Measurements from ENCODE around the gene PCDHGA6. TPM values are rescaled to one million over a fixed set of nuclear protein-coding genes. Genes with fewer than 3 reads are reported as not detected.
"Not testable (repeated sequence)": the region's sequence is repeated elsewhere in the genome, so short reads cannot be mapped to it uniquely, and the experiment has no call there.

PCDHGA6 gene
- total RNA-seq = 0.88 and 1.8 TPM in 2 replicates
- 0.40 TPM for polyA plus RNA-seq (2012)

DNA sequence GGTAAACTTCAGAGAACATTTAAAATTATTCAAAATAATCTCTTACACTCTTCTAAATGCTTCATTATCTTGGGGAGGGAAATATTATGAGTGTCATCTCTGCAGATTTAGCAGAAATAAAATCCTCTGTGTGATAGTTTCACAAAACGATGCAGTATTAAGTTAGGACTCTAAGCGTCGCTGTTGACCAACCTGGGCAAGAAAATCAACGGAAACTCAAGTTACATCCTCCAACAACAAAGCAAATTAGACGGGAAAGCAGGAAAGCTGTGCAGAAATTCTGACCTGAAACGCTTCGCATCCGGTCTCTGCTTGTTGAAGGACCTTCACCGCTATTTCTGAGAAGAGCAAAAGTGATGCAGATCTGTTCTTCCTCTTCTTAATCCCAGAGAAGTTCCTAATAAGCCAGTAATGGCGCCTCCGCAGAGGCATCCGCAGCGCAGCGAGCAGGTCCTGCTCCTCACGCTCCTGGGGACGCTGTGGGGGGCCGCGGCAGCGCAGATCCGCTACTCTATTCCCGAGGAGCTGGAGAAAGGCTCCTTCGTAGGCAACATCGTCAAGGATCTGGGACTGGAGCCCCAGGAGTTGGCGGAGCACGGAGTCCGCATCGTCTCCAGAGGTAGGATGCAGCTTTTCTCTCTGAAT, at the start of gene PCDHGA6:
TSS of gene PCDHGA6 (plus strand) at position 219 of the 645 bp plus-strand sequence. CDS start at position 412, 193 bp downstream.
- no peak for DNase-seq (ENCODE audit: low read depth)

GRCh38 chr5:141326088-141326854, 47.4 kb upstream of the PCDHGA6 start:
- peak; percentile 56 for DNase-seq (ENCODE audit: low read depth)

- DNase-seq (ENCODE audit: low read depth) = no peak
These were observed 45.5 kb upstream of the PCDHGA6 start for GRCh38 chr5:141328231-141328630.

GRCh38 chr5:141330299-141331080, 43.2 kb upstream of the PCDHGA6 start, which contains the start of gene PCDHGA1:
TSS of gene PCDHGA1 (plus strand) at chr5:141330514.
- DNase-seq (ENCODE audit: low read depth) = peak; percentile 70

- DNase-seq (ENCODE audit: low read depth) = not testable (repeated sequence)
These were observed 41.1 kb upstream of the PCDHGA6 start for GRCh38 chr5:141332571-141332970.

DNA sequence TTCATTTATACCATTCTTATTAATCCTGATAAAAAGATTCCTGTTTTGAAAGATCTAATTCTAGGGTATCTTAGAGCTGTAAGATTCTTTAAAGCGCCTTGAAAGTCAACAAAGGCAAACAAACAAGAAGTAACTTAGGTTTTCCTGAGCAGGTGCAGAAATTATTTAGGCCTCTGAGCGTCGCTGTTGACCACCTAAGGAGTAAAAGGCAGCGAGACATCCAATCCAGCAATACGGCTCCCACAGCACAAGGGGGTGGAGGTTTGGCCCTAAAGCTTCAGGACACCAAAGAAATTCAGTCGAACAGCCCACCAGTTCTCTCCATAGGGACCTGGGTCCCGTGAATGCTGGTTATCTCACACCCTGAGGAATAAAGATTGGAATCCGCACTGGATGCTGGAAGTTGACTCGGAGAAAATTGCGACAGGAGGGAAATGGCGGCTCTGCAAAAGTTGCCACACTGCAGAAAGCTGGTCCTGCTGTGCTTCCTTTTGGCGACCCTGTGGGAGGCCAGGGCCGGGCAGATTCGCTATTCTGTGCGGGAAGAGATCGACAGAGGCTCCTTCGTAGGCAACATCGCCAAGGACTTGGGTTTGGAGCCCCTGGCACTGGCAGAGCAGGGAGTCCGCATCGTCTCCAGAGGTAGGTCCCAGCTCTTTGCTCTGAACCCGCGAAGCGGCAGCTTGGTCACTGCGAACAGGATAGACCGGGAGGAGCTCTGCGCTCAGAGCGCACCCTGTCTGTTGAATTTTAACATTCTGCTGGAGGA, 35.0 kb upstream of the PCDHGA6 start, which contains the start of gene PCDHGA2:
TSS of gene PCDHGA2 (plus strand) at position 223 of the 769 bp plus-strand sequence.
- no peak for DNase-seq (ENCODE audit: low read depth)

GRCh38 chr5:141340781-141341354, 32.8 kb upstream of the PCDHGA6 start:
- DNase-seq (ENCODE audit: low read depth) = not testable (repeated sequence)

GRCh38 chr5:141342773-141343172, 30.9 kb upstream of the PCDHGA6 start:
- no peak for DNase-seq (ENCODE audit: low read depth)

DNA sequence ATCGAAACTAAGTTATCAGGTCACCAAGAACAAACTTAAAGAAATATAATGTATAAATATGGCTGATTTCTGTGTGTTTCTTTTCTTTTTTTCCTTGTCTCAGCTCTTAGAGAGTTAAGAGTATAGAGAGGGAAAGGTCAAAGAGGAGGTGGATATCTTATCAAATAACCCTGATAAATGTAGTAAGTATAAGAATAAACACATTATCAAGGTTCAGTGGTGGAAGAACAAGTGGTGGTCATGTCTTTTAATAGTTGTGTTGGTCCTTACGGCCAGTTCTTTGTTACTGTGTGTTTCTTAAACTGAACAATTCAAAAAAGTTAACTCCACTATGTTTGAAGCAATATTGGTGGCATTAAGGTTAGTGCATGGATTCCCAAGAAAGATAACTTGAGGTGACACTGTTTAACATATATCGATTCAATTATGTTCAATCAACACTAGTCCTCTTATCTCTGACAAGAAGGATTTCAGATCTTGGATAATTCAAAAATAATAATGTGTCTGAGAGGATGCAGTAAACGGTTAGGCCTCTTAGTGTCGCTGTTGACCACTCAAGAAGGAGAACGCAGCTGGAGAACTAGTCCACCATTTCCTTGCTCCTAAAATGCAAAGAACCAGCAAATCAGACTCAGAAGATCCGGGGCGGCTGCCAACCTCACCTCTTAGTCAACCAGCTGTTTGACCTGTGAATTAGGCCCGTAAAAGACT, 30.3 kb upstream of the PCDHGA6 start, which contains the start of gene PCDHGA3:
TSS of gene PCDHGA3 (plus strand) at position 588 of the 711 bp plus-strand sequence. CDS start 205 bp downstream, outside the sequence.
- no peak for DNase-seq (ENCODE audit: low read depth)

DNA sequence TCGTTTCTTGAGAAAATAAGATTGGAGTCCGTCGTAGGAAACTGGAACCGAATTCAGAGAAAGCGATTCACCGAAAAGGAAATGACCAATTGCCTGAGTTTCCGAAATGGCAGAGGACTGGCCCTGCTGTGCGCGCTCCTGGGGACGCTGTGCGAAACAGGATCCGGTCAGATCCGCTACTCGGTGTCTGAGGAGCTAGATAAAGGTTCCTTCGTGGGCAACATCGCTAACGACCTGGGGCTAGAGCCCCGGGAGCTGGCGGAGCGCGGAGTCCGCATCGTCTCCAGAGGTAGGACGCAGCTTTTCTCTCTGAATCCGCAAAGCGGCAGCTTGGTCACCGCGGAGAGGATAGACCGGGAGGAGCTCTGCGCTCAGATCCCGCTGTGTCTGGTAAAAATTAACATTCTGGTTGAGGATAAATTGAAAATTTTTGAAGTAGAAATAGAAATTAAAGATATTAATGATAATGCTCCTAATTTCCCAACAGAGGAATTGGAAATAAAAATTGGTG, 29.7 kb upstream of the PCDHGA6 start:
- DNase-seq (ENCODE audit: low read depth) = no peak

- no peak for DNase-seq (ENCODE audit: low read depth)
These were observed 28.4 kb upstream of the PCDHGA6 start for GRCh38 chr5:141345327-141345726.

DNA sequence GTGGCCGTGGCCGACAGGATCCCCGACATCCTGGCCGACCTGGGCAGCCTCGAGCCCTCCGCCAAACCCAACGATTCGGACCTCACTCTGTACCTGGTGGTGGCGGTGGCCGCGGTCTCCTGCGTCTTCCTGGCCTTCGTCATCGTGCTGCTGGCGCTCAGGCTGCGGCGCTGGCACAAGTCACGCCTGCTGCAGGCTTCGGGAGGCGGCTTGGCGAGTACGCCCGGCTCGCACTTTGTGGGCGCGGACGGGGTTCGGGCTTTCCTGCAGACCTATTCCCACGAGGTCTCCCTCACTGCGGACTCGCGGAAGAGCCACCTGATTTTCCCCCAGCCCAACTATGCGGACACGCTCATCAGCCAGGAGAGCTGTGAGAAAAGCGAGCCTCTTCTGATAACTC, 27.7 kb upstream of the PCDHGA6 start:
- not testable (repeated sequence) for DNase-seq (ENCODE audit: low read depth)

GRCh38 chr5:141349917-141350619, 23.6 kb upstream of the PCDHGA6 start, which contains the start of gene PCDHGB1:
TSS of gene PCDHGB1 (plus strand) at chr5:141350099. CDS start at chr5:141350261, 162 bp downstream.
- peak; percentile 72 for DNase-seq (ENCODE audit: low read depth)

DNA sequence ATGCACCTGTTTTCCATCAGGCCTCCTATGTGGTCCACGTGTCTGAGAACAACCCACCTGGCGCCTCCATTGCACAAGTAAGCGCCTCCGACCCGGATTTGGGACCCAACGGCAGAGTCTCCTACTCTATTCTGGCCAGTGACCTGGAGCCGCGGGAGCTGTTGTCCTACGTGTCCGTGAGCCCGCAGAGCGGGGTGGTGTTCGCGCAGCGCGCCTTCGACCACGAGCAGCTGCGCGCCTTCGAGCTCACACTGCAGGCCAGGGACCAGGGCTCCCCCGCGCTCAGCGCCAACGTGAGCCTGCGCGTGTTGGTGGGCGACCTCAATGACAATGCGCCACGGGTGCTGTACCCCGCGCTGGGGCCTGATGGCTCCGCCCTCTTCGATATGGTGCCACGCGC, 22.1 kb upstream of the PCDHGA6 start:
- no peak for DNase-seq (ENCODE audit: low read depth)

DNA sequence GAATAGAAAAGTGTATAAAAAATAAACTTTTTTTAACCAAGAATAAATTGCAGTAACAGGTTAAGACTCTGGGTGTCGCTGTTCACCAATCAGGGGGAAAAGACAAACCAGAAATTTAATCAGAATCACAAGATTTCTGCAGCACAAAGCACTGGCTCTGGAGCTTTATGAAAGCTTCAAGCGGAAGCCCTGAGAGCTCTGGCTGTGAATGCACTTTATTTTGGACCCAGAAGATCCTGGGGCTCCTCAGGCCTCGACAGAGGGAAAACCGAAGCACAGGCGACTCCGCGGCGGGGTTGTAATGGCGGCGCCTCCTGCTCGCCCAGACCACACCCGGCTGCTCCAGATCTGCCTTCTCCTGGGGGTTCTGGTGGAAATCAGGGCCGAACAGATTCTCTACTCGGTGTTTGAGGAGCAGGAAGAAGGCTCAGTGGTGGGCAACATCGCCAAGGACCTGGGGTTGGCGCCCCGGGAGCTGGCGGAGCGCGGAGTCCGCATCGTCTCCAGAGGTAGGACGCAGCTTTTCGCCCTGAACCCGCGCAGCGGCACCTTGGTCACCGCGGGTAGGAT, 18.7 kb upstream of the PCDHGA6 start, which contains the start of gene PCDHGA4:
TSS of gene PCDHGA4 (plus strand) at position 122 of the 570 bp plus-strand sequence. CDS start at position 209, 87 bp downstream.
- no peak for DNase-seq (ENCODE audit: low read depth)

- DNase-seq (ENCODE audit: low read depth) = no peak
These were observed 18.1 kb upstream of the PCDHGA6 start for GRCh38 chr5:141355641-141356040.

DNA sequence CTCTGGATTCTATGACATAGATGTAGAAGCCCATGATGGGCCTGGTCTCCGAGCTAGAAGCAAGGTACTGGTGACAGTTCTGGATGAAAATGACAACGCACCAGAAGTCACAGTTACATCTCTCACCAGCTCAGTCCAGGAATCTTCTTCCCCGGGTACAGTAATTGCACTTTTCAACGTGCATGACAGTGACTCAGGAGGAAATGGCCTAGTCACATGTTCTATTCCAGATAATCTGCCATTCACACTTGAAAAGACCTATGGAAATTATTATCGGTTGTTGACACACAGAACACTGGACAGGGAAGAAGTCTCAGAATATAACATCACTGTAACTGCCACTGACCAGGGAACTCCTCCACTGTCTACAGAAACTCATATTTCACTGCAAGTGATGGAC, 17.6 kb upstream of the PCDHGA6 start:
- DNase-seq (ENCODE audit: low read depth) = no peak

- no peak for DNase-seq (ENCODE audit: low read depth)
These were observed 16.7 kb upstream of the PCDHGA6 start for GRCh38 chr5:141356950-141357349.

Measured in myocyte (in vitro differentiated cells).